ENCODE data around the gene SYT2.
"Not testable (repeated sequence)": the region's sequence is repeated elsewhere in the genome, so short reads cannot be mapped to it uniquely, and the experiment has no call there.

SYT2 gene

DNA sequence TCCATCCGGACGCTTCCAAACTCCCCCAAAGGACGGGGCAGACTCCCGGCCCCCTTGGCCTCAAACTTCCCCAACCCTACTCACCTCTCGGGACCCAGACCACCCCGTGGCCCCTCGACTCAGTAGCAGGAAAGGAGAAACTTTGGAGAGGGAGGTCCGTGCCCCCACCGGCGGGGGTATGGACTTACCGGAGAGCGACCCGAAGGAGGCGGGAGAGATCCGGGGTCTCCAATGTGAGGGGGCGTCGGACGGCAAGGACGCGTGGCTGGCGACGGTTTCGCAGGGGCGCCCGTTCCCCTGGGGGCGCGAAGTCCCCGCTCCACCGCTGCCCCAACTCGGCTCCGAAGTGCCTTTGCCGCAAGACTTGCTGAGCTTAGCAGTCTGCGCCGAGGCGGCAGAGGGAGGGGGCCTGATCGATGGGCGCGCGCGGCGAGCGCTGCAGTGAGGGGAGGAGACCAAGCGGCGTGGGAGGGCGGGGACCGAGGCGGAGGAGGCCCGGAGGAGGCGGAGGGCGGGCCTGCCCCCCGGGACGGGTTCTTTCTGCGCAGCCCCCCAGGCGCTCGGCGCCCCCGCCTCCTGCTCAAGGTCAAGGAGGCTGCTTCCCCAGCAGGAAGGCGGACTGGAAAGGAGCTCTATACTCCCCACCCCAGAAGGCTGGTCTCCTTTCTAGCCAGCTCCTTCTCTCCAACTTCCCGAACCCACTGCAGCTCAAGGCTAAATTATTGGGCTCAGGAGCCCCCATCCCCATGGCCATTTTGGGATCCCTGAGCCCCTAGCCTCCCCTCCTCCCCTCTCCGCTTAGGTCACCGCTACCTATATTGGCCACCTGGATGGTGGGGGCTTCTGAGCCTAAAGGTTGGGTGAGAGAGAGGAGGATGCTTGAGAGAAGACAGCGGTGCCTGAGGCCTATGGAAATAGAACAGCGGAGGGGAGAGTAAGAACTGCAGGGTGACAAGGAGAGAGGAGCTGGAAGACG, at the start of gene SYT2:
Gene SYT2 (minus strand): TSS at position 385 of the 976 bp plus-strand sequence. CDS start 104,682 bp downstream, outside the sequence.
- Mint-ChIP-seq H3K27ac (no peak within 1 kb of the TSS), H3K4me3 (peak within 1 kb of the TSS; percentile 2), H3K4me1 (peaks cover 6% of the 10 kb centered on the region), H3K9me3 (no peaks in the 10 kb centered on the region), H3K36me3 (no peaks in the 10 kb centered on the region)
- DNase-seq (ENCODE audit: low spot score in 2 of 2): no peak
- peak; percentile 32 for ATAC-seq

DNA sequence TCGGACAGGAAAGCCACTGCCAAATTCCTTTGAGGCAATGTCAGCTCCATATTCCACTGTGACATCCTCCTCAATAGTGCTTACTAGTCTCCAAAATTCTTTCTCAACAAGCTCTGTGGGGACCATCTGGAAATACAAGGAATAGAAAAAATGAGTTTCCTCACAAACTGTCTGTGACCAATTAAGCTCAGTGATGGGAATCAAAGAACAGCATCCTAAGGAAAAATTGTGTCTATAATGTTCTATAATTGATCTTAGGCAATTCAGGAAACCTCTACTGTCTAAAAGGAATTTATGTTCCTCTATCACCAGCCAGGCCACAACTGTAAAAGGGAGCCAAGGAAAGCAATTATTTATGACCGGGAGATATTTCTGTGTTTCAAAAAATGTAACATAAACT, 46.1 kb upstream of the SYT2 start:
- Mint-ChIP-seq H3K4me1 (no peaks in the 10 kb centered on the region), H3K9me3 (no peaks in the 10 kb centered on the region), H3K4me3 (no peak overlapping the region)

GRCh38 chr1:202754293-202754692, 44.0 kb upstream of the SYT2 start:
- Mint-ChIP-seq H3K9me3 (no peaks in the 10 kb centered on the region), H3K4me3 (no peak overlapping the region), H3K4me1 (no peaks in the 10 kb centered on the region), H3K36me3 (peaks cover 99% of the 10 kb centered on the region), H3K27ac (no peak overlapping the region)
- ATAC-seq (no peak), DNase-seq (ENCODE audit: low spot score in 2 of 2) (no peak)

More for the DNA sequence above, 46.1 kb upstream of the SYT2 start:
- H3K27ac Mint-ChIP-seq: peak overlapping the region; percentile 34
- ATAC-seq (no peak), DNase-seq (ENCODE audit: low spot score in 2 of 2) (no peak)
- H3K36me3 Mint-ChIP-seq: peaks cover 100% of the 10 kb centered on the region

- ATAC-seq: no peak
- peaks cover 99% of the 10 kb centered on the region for H3K36me3 Mint-ChIP-seq
- no peaks in the 10 kb centered on the region for H3K4me1 Mint-ChIP-seq
- no peaks in the 10 kb centered on the region for H3K9me3 Mint-ChIP-seq
- DNase-seq (ENCODE audit: low spot score in 2 of 2): no peak
- H3K4me3 Mint-ChIP-seq: no peak overlapping the region
- no peak overlapping the region for H3K27ac Mint-ChIP-seq
These were observed 42.5 kb upstream of the SYT2 start for GRCh38 chr1:202752774-202753173.

DNA sequence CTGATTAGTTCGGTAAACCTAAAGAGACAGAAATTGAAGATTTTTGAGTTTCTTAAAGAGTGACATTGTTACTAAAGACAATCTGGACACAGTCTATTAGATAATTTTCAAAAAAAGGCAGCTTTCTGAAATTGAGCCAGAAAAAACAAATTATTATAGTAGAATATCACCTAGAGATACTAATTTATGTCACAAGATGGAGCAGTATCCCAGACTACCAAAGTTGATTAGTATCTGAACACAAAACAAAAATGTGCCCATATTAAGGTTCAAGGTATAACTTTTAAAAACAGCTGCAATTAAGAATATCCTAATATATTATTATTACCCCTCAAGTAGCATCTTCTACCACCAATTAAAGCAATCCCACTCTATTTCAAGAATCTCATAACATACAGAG, 40.5 kb upstream of the SYT2 start:
- H3K4me3 Mint-ChIP-seq: no peak overlapping the region
- H3K36me3 Mint-ChIP-seq: peaks cover 99% of the 10 kb centered on the region
- H3K27ac Mint-ChIP-seq: no peak overlapping the region
- no peaks in the 10 kb centered on the region for H3K4me1 Mint-ChIP-seq
- H3K9me3 Mint-ChIP-seq: no peaks in the 10 kb centered on the region
- ATAC-seq (no peak), DNase-seq (ENCODE audit: low spot score in 2 of 2) (no peak)

- Mint-ChIP-seq H3K27ac (no peak overlapping the region), H3K4me1 (no peaks in the 10 kb centered on the region), H3K9me3 (no peaks in the 10 kb centered on the region), H3K36me3 (peaks cover 99% of the 10 kb centered on the region), H3K4me3 (no peak overlapping the region)
- ATAC-seq: no peak
- no peak for DNase-seq (ENCODE audit: low spot score in 2 of 2)
These were observed 39.8 kb upstream of the SYT2 start for GRCh38 chr1:202750024-202750423.

DNA sequence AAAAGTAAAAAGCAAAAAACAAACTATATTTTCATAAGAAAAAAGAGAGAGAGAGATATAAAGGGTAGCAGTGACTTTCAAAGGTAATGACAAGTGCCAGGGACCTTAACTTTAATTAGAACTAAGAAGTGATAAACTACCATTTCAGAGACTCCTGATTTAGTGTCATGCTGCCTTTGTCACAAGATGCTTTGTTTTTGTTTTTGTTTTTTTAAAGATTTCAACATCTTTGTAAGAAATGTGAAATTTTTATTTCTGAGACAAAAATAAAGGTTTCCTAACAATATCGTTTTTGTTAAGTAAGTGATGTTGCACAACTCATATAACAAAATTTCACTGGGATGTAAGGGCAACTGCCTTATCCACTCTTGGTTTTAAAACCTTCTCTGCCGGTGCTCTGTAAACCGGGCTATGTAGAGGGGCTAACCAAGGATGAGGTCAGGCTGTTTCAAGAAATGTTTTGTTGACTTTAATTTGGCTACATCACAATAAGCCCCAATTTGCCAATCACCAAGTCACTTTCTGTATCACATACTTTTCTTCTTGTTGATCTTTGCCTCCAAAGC, 35.2 kb upstream of the SYT2 start:
- ATAC-seq: no peak
- no peaks in the 10 kb centered on the region for H3K4me1 Mint-ChIP-seq
- H3K4me3 Mint-ChIP-seq: no peak overlapping the region
- peaks cover 99% of the 10 kb centered on the region for H3K36me3 Mint-ChIP-seq
- H3K27ac Mint-ChIP-seq: no peak overlapping the region
- DNase-seq (ENCODE audit: low spot score in 2 of 2): no peak
- peaks cover 3% of the 10 kb centered on the region for H3K9me3 Mint-ChIP-seq

- H3K36me3 Mint-ChIP-seq: peaks cover 95% of the 10 kb centered on the region
- H3K4me1 Mint-ChIP-seq; H3K4me3 Mint-ChIP-seq; DNase-seq (ENCODE audit: low spot score in 2 of 2); ATAC-seq; H3K27ac Mint-ChIP-seq; H3K9me3 Mint-ChIP-seq: not testable (repeated sequence)
These were observed 34.5 kb upstream of the SYT2 start for GRCh38 chr1:202744770-202745169.

GRCh38 chr1:202742496-202742895, 32.2 kb upstream of the SYT2 start:
- Mint-ChIP-seq H3K36me3 (peaks cover 94% of the 10 kb centered on the region), H3K4me1 (no peaks in the 10 kb centered on the region), H3K9me3 (peaks cover 3% of the 10 kb centered on the region), H3K4me3 (no peak overlapping the region), H3K27ac (no peak overlapping the region)
- ATAC-seq (no peak), DNase-seq (ENCODE audit: low spot score in 2 of 2) (no peak)

GRCh38 chr1:202733251-202733650, 23.0 kb upstream of the SYT2 start:
- Mint-ChIP-seq H3K9me3 (no peaks in the 10 kb centered on the region), H3K27ac (no peak overlapping the region), H3K4me3 (no peak overlapping the region), H3K4me1 (no peaks in the 10 kb centered on the region), H3K36me3 (peaks cover 100% of the 10 kb centered on the region)
- ATAC-seq (no peak), DNase-seq (ENCODE audit: low spot score in 2 of 2) (no peak)

DNA sequence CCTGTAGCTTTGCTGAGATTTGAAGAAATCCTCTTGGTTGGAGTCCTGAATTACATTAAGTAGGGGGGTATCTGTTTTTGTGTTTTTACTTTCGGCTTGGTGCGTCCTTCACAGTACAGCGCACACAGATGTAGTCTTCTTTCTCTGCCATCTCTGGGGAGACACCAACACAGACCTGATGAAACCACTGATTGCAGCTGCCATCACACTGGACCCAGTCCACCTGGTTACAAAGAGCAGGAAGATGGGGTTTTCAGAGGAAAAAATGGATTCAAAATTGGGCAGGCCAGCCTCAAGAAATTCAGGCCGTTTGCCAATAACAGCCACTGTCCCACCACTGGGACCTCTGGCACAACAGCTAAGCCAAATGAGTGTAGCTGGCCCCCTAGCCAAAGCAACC, 18.7 kb upstream of the SYT2 start:
- ATAC-seq: no peak
- H3K9me3 Mint-ChIP-seq: no peaks in the 10 kb centered on the region
- H3K4me3 Mint-ChIP-seq: no peak overlapping the region
- DNase-seq (ENCODE audit: low spot score in 2 of 2): no peak
- no peaks in the 10 kb centered on the region for H3K4me1 Mint-ChIP-seq
- H3K36me3 Mint-ChIP-seq: peaks cover 79% of the 10 kb centered on the region
- peak overlapping the region; percentile 3 for H3K27ac Mint-ChIP-seq

- peaks cover 52% of the 10 kb centered on the region for H3K36me3 Mint-ChIP-seq
- no peak for ATAC-seq
- H3K4me1 Mint-ChIP-seq: no peaks in the 10 kb centered on the region
- H3K9me3 Mint-ChIP-seq: no peaks in the 10 kb centered on the region
- no peak overlapping the region for H3K4me3 Mint-ChIP-seq
- no peak overlapping the region for H3K27ac Mint-ChIP-seq
- no peak for DNase-seq (ENCODE audit: low spot score in 2 of 2)
These were observed 15.3 kb upstream of the SYT2 start for GRCh38 chr1:202725526-202725925.

- Mint-ChIP-seq H3K4me3 (no peak overlapping the region), H3K27ac (no peak overlapping the region), H3K9me3 (no peaks in the 10 kb centered on the region), H3K36me3 (peaks cover 34% of the 10 kb centered on the region), H3K4me1 (no peaks in the 10 kb centered on the region)
- ATAC-seq: no peak
- DNase-seq (ENCODE audit: low spot score in 2 of 2): peak in 1 of 2 donors; percentile 40
These were observed 13.5 kb upstream of the SYT2 start for GRCh38 chr1:202723708-202724107.

DNA sequence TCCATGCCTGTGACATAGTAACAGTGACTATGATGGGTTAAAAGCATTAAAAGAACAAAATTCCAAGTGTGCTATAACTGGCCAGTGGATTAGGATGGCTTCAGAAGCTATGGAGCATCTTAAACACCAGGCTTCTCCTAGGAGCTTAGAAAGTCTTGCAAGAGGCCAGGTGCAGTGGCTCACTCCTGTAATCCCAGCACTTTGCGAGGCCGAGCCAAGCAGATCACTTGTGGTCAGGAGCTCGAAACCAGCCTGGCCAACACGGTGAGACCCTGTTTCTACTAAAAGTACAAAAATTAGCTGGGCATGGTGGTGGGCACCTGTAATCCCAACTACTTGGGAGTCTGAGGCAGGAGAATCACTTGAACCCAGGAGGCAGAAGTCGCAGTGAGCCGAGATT, 12.8 kb upstream of the SYT2 start:
- not testable (repeated sequence) for H3K4me3 Mint-ChIP-seq, ATAC-seq, H3K4me1 Mint-ChIP-seq, H3K9me3 Mint-ChIP-seq, H3K27ac Mint-ChIP-seq
- DNase-seq (ENCODE audit: low spot score in 2 of 2): peak in 1 of 2 donors; percentile 44
- H3K36me3 Mint-ChIP-seq: peaks cover 27% of the 10 kb centered on the region

GRCh38 chr1:202716654-202717053, 6.4 kb upstream of the SYT2 start:
- no peaks in the 10 kb centered on the region for H3K9me3 Mint-ChIP-seq
- no peaks in the 10 kb centered on the region for H3K36me3 Mint-ChIP-seq
- no peak overlapping the region for H3K4me3 Mint-ChIP-seq
- H3K27ac Mint-ChIP-seq: no peak overlapping the region
- H3K4me1 Mint-ChIP-seq: no peaks in the 10 kb centered on the region
- ATAC-seq: no peak
- DNase-seq (ENCODE audit: low spot score in 2 of 2): no peak

DNA sequence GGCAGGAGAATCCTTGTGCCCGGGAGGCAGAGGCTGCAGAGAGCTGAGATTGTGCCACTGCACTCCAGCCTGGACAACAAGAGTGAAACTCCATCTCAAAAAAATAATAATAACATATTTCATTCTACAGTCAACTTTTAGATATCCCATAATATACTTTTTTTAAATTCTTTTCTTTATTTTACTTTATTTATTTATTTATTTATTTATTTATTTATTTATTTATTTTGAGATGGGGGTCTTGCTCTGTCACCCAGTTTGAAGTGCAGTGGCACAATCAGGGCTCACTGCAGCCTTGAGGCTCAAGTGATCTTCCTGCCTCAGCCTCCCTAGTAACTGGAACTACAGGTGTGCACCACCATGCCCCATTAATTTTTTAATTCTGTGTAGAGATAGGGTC, 3.9 kb upstream of the SYT2 start:
- not testable (repeated sequence) for DNase-seq (ENCODE audit: low spot score in 2 of 2); H3K27ac Mint-ChIP-seq; H3K36me3 Mint-ChIP-seq; H3K4me3 Mint-ChIP-seq; H3K4me1 Mint-ChIP-seq; H3K9me3 Mint-ChIP-seq; ATAC-seq

All from stimulated activated effector memory CD8-positive, alpha-beta T cell treated with anti-CD3 and anti-CD28 coated beads, Interleukin-12 subunit alpha, Interleukin-12 subunit beta, amount 100 ng/mL, for 72 hours (primary cell).